ENCODE results near the gene MROH2A.

Gene MROH2A

GRCh38 chr2:233799716-233800115, 21.6 kb downstream of the MROH2A start:
- H3K4me1 ChIP-seq (ENCODE audit: control insufficient read depth in 2 of 2, insufficient read depth in 2 of 2, low read length in 2 of 2), result no peaks in the 10 kb centered on the region
- peaks cover 0 to 9% of the 10 kb centered on the region in 2 donors for H3K27me3 ChIP-seq (ENCODE audit: control insufficient read depth in 2 of 2, insufficient read depth in 2 of 2, low read length in 2 of 2)
- H3K36me3 ChIP-seq (ENCODE audit: control insufficient read depth in 2 of 2, insufficient read depth in 2 of 2, low read length in 2 of 2), result no peaks in the 10 kb centered on the region
- H3K27ac ChIP-seq (ENCODE audit: low read depth in 2 of 2, low read length in 2 of 2), result no peak overlapping the region
- H3K4me3 ChIP-seq (ENCODE audit: low read length in 2 of 2), result no peak overlapping the region
- no peak overlapping the region for H3K9ac ChIP-seq (ENCODE audit: low read depth in 1 of 2, low read length in 2 of 2)
- no peaks in the 10 kb centered on the region for H3K9me3 ChIP-seq (ENCODE audit: control insufficient read depth in 2 of 2, low read length in 2 of 2)

- no peaks in the 10 kb centered on the region for H3K4me1 ChIP-seq (ENCODE audit: control insufficient read depth in 2 of 2, insufficient read depth in 2 of 2, low read length in 2 of 2)
- H3K27ac ChIP-seq (ENCODE audit: low read depth in 2 of 2, low read length in 2 of 2), result no peak overlapping the region
- no peaks in the 10 kb centered on the region for H3K9me3 ChIP-seq (ENCODE audit: control insufficient read depth in 2 of 2, low read length in 2 of 2)
- H3K9ac ChIP-seq (ENCODE audit: low read depth in 1 of 2, low read length in 2 of 2), result no peak overlapping the region
- H3K27me3 ChIP-seq (ENCODE audit: control insufficient read depth in 2 of 2, insufficient read depth in 2 of 2, low read length in 2 of 2), result peaks cover 0 to 9% of the 10 kb centered on the region in 2 donors
- no peak overlapping the region for H3K4me3 ChIP-seq (ENCODE audit: low read length in 2 of 2)
- no peaks in the 10 kb centered on the region for H3K36me3 ChIP-seq (ENCODE audit: control insufficient read depth in 2 of 2, insufficient read depth in 2 of 2, low read length in 2 of 2)
These were observed 22.1 kb downstream of the MROH2A start for GRCh38 chr2:233800208-233800607.

GRCh38 chr2:233801357-233802131, 23.4 kb downstream of the MROH2A start:
- no peaks in the 10 kb centered on the region for H3K36me3 ChIP-seq (ENCODE audit: control insufficient read depth in 2 of 2, insufficient read depth in 2 of 2, low read length in 2 of 2)
- H3K27me3 ChIP-seq (ENCODE audit: control insufficient read depth in 2 of 2, insufficient read depth in 2 of 2, low read length in 2 of 2), result peaks cover 0 to 9% of the 10 kb centered on the region in 2 donors
- H3K9me3 ChIP-seq (ENCODE audit: control insufficient read depth in 2 of 2, low read length in 2 of 2), result no peaks in the 10 kb centered on the region
- H3K9ac ChIP-seq (ENCODE audit: low read depth in 1 of 2, low read length in 2 of 2), result no peak overlapping the region
- H3K27ac ChIP-seq (ENCODE audit: low read depth in 2 of 2, low read length in 2 of 2), result no peak overlapping the region
- no peak overlapping the region for H3K4me3 ChIP-seq (ENCODE audit: low read length in 2 of 2)
- H3K4me1 ChIP-seq (ENCODE audit: control insufficient read depth in 2 of 2, insufficient read depth in 2 of 2, low read length in 2 of 2), result no peaks in the 10 kb centered on the region

- Histone ChIP-seq H3K27me3 (ENCODE audit: control insufficient read depth in 2 of 2, insufficient read depth in 2 of 2, low read length in 2 of 2) (peaks cover 0 to 9% of the 10 kb centered on the region in 2 donors), H3K9me3 (ENCODE audit: control insufficient read depth in 2 of 2, low read length in 2 of 2) (no peaks in the 10 kb centered on the region), H3K9ac (ENCODE audit: low read depth in 1 of 2, low read length in 2 of 2) (no peak overlapping the region), H3K36me3 (ENCODE audit: control insufficient read depth in 2 of 2, insufficient read depth in 2 of 2, low read length in 2 of 2) (no peaks in the 10 kb centered on the region), H3K27ac (ENCODE audit: low read depth in 2 of 2, low read length in 2 of 2) (no peak overlapping the region), H3K4me3 (ENCODE audit: low read length in 2 of 2) (no peak overlapping the region), H3K4me1 (ENCODE audit: control insufficient read depth in 2 of 2, insufficient read depth in 2 of 2, low read length in 2 of 2) (no peaks in the 10 kb centered on the region)
These were observed 24.1 kb downstream of the MROH2A start for GRCh38 chr2:233802132-233802815.

- Histone ChIP-seq H3K27ac (ENCODE audit: low read depth in 2 of 2, low read length in 2 of 2) (no peak overlapping the region), H3K36me3 (ENCODE audit: control insufficient read depth in 2 of 2, insufficient read depth in 2 of 2, low read length in 2 of 2) (no peaks in the 10 kb centered on the region), H3K4me3 (ENCODE audit: low read length in 2 of 2) (no peak overlapping the region), H3K9me3 (ENCODE audit: control insufficient read depth in 2 of 2, low read length in 2 of 2) (no peaks in the 10 kb centered on the region), H3K4me1 (ENCODE audit: control insufficient read depth in 2 of 2, insufficient read depth in 2 of 2, low read length in 2 of 2) (no peaks in the 10 kb centered on the region), H3K9ac (ENCODE audit: low read depth in 1 of 2, low read length in 2 of 2) (no peak overlapping the region), H3K27me3 (ENCODE audit: control insufficient read depth in 2 of 2, insufficient read depth in 2 of 2, low read length in 2 of 2) (peaks cover 3 to 9% of the 10 kb centered on the region in 2 donors)
These were observed 25.3 kb downstream of the MROH2A start for GRCh38 chr2:233803292-233803911.

GRCh38 chr2:233803994-233804393, 25.9 kb downstream of the MROH2A start:
- Histone ChIP-seq H3K9me3 (ENCODE audit: control insufficient read depth in 2 of 2, low read length in 2 of 2) (no peaks in the 10 kb centered on the region), H3K27ac (ENCODE audit: low read depth in 2 of 2, low read length in 2 of 2) (no peak overlapping the region), H3K4me1 (ENCODE audit: control insufficient read depth in 2 of 2, insufficient read depth in 2 of 2, low read length in 2 of 2) (no peaks in the 10 kb centered on the region), H3K4me3 (ENCODE audit: low read length in 2 of 2) (no peak overlapping the region), H3K36me3 (ENCODE audit: control insufficient read depth in 2 of 2, insufficient read depth in 2 of 2, low read length in 2 of 2) (no peaks in the 10 kb centered on the region), H3K9ac (ENCODE audit: low read depth in 1 of 2, low read length in 2 of 2) (no peak overlapping the region), H3K27me3 (ENCODE audit: control insufficient read depth in 2 of 2, insufficient read depth in 2 of 2, low read length in 2 of 2) (peaks cover 6 to 9% of the 10 kb centered on the region in 2 donors)

- Histone ChIP-seq H3K9ac (ENCODE audit: low read depth in 1 of 2, low read length in 2 of 2) (no peak overlapping the region), H3K4me1 (ENCODE audit: control insufficient read depth in 2 of 2, insufficient read depth in 2 of 2, low read length in 2 of 2) (no peaks in the 10 kb centered on the region), H3K9me3 (ENCODE audit: control insufficient read depth in 2 of 2, low read length in 2 of 2) (no peaks in the 10 kb centered on the region), H3K27me3 (ENCODE audit: control insufficient read depth in 2 of 2, insufficient read depth in 2 of 2, low read length in 2 of 2) (peaks cover 8 to 9% of the 10 kb centered on the region in 2 donors), H3K4me3 (ENCODE audit: low read length in 2 of 2) (no peak overlapping the region), H3K27ac (ENCODE audit: low read depth in 2 of 2, low read length in 2 of 2) (no peak overlapping the region), H3K36me3 (ENCODE audit: control insufficient read depth in 2 of 2, insufficient read depth in 2 of 2, low read length in 2 of 2) (no peaks in the 10 kb centered on the region)
These were observed 29.2 kb downstream of the MROH2A start for GRCh38 chr2:233807215-233807865.

- H3K9me3 ChIP-seq (ENCODE audit: control insufficient read depth in 2 of 2, low read length in 2 of 2), result no peaks in the 10 kb centered on the region
- no peaks in the 10 kb centered on the region for H3K4me1 ChIP-seq (ENCODE audit: control insufficient read depth in 2 of 2, insufficient read depth in 2 of 2, low read length in 2 of 2)
- H3K27ac ChIP-seq (ENCODE audit: low read depth in 2 of 2, low read length in 2 of 2), result no peak overlapping the region
- H3K27me3 ChIP-seq (ENCODE audit: control insufficient read depth in 2 of 2, insufficient read depth in 2 of 2, low read length in 2 of 2), result peaks cover 5 to 8% of the 10 kb centered on the region in 2 donors
- H3K9ac ChIP-seq (ENCODE audit: low read depth in 1 of 2, low read length in 2 of 2), result no peak overlapping the region
- H3K4me3 ChIP-seq (ENCODE audit: low read length in 2 of 2), result no peak overlapping the region
- H3K36me3 ChIP-seq (ENCODE audit: control insufficient read depth in 2 of 2, insufficient read depth in 2 of 2, low read length in 2 of 2), result no peaks in the 10 kb centered on the region
These were observed 30.1 kb downstream of the MROH2A start for GRCh38 chr2:233807966-233808935.

- peaks cover 0 to 8% of the 10 kb centered on the region in 2 donors for H3K27me3 ChIP-seq (ENCODE audit: control insufficient read depth in 2 of 2, insufficient read depth in 2 of 2, low read length in 2 of 2)
- no peaks in the 10 kb centered on the region for H3K9me3 ChIP-seq (ENCODE audit: control insufficient read depth in 2 of 2, low read length in 2 of 2)
- no peaks in the 10 kb centered on the region for H3K36me3 ChIP-seq (ENCODE audit: control insufficient read depth in 2 of 2, insufficient read depth in 2 of 2, low read length in 2 of 2)
- no peak overlapping the region for H3K9ac ChIP-seq (ENCODE audit: low read depth in 1 of 2, low read length in 2 of 2)
- H3K27ac ChIP-seq (ENCODE audit: low read depth in 2 of 2, low read length in 2 of 2), result no peak overlapping the region
- no peak overlapping the region for H3K4me3 ChIP-seq (ENCODE audit: low read length in 2 of 2)
- H3K4me1 ChIP-seq (ENCODE audit: control insufficient read depth in 2 of 2, insufficient read depth in 2 of 2, low read length in 2 of 2), result no peaks in the 10 kb centered on the region
These were observed 32.3 kb downstream of the MROH2A start for GRCh38 chr2:233810385-233810784.
